ENCODE measurements around the gene PKD1L1. TPM values are rescaled to one million over a fixed set of nuclear protein-coding genes. Genes with fewer than 3 reads are reported as not detected.
"Not testable (repeated sequence)": the region's sequence is repeated elsewhere in the genome, so short reads cannot be mapped to it uniquely, and the experiment has no call there.

PKD1L1 gene
- total RNA-seq, 3 donors from 2014 or later (not counting 1 experiment from before 2014, with no cell fraction given), result 0.33 to 0.48 (median 0.38) TPM

DNA sequence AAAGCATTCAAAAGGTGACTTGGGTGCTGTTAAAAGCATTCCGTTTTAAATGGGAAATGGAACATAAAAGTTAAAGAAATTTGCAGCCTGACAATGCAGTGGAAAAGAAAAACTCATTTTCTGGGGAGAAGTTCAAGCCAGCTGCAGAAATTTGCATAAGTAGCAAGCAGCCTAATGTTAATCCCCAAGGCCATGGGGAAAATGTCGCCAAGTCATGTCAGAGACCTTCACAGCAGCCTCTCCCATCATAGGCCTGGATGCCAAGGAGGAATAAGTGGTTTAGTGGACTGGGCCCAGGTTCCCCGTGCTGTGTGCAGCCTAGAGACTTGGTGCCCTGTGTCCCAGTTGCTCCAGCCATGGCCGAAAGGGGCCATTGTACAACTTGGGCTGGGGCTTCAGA, 154.2 kb downstream of the PKD1L1 start:
- Mint-ChIP-seq H3K4me1 (no peaks in the 10 kb centered on the region), H3K27me3 (ENCODE audit: low read depth in 2 of 2) (peaks cover 0 to 2% of the 10 kb centered on the region in 2 donors), H3K4me3 (no peak overlapping the region), H3K27ac (no peak overlapping the region), H3K9me3 (no peaks in the 10 kb centered on the region), H3K36me3 (no peaks in the 10 kb centered on the region)
- intact Hi-C loops (cut with micrococcal nuclease), result no loop called here
- DNase-seq, result no peak
- Histone ChIP-seq H3K36me3 (ENCODE audit: control insufficient read depth, insufficient read depth, low read length) (no peaks in the 10 kb centered on the region), H3K4me3 (ENCODE audit: low read length) (no peak overlapping the region), H3K27ac (ENCODE audit: low read length) (no peak overlapping the region), H3K27me3 (ENCODE audit: control insufficient read depth, insufficient read depth, low read length) (no peaks in the 10 kb centered on the region), H3K4me1 (ENCODE audit: control insufficient read depth, insufficient read depth, low read length) (no peaks in the 10 kb centered on the region), H3K9me3 (ENCODE audit: control insufficient read depth, insufficient read depth, low read length) (no peaks in the 10 kb centered on the region)
- TF ChIP-seq, protein P1, sequence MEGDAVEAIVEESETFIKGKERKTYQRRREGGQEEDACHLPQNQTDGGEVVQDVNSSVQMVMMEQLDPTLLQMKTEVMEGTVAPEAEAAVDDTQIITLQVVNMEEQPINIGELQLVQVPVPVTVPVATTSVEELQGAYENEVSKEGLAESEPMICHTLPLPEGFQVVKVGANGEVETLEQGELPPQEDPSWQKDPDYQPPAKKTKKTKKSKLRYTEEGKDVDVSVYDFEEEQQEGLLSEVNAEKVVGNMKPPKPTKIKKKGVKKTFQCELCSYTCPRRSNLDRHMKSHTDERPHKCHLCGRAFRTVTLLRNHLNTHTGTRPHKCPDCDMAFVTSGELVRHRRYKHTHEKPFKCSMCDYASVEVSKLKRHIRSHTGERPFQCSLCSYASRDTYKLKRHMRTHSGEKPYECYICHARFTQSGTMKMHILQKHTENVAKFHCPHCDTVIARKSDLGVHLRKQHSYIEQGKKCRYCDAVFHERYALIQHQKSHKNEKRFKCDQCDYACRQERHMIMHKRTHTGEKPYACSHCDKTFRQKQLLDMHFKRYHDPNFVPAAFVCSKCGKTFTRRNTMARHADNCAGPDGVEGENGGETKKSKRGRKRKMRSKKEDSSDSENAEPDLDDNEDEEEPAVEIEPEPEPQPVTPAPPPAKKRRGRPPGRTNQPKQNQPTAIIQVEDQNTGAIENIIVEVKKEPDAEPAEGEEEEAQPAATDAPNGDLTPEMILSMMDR (IDR thresholded peaks at IDR 0.05), result no peak
- no peak for ATAC-seq
- 64% methylated on average over 4 of the region's 4 CpGs for WGBS (ENCODE audit: insufficient coverage)

DNA sequence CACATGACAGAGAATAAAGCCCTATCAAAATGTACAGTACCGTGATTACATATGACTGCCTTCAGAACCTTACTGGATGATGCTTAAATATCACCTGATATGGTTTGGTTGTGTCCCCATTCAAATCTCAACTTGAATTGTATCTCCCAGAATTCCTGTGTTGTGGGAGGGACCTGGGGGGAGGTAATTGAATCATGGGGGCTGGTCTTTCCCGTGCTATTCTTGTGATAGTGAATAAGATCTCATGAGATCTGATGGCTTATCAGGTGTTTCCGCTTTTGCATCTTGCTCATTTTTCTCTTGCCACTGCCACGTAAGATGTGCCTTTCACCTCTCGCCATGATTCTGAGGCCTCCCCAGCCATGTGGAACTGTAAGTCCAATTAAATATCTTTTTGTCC, 155.1 kb downstream of the PKD1L1 start:
- 54% methylated on average over 5 of the region's 5 CpGs for WGBS (ENCODE audit: insufficient coverage)
- H3K27ac Mint-ChIP-seq; intact Hi-C loops (cut with micrococcal nuclease); H3K4me3 Mint-ChIP-seq; H3K36me3 ChIP-seq (ENCODE audit: control insufficient read depth, insufficient read depth, low read length); H3K9me3 Mint-ChIP-seq; ATAC-seq; H3K4me1 ChIP-seq (ENCODE audit: control insufficient read depth, insufficient read depth, low read length); H3K27me3 Mint-ChIP-seq (ENCODE audit: low read depth in 2 of 2); H3K4me3 ChIP-seq (ENCODE audit: low read length); DNase-seq; H3K36me3 Mint-ChIP-seq; H3K27ac ChIP-seq (ENCODE audit: low read length); H3K27me3 ChIP-seq (ENCODE audit: control insufficient read depth, insufficient read depth, low read length); H3K4me1 Mint-ChIP-seq; H3K9me3 ChIP-seq (ENCODE audit: control insufficient read depth, insufficient read depth, low read length): not testable (repeated sequence)

DNA sequence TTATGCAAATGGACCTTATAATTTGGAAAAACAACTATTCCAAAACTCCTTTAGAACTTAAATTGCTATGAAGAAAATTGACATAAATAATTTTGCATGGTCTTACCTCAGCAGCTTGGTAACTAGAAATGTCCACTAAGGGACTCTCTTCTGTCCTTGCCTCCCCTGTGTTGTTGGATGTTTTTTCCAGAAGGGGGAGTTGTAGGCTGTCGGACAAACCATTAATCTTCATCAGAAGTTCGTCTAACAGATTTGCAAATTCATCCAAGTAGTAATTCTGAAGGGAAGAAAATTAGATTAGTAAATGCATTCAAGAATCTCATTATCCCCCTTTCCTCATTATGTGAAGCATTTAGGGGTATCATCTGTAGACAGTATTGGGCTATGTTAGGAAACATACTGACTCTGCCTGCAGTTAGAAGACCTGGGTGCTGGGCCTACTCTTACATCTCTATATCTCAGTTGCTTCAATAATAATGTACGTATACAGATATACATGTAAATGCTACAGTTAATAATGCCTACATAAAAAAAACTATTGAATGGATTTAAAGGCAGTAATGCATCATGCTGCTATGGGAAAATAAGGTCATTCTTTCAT, 155.6 kb downstream of the PKD1L1 start:
- TF ChIP-seq, protein P1 (IDR thresholded peaks at IDR 0.05), result no peak
- WGBS (ENCODE audit: insufficient coverage), result 75% methylated on average over 1 of the region's 3 CpGs
- no peak overlapping the region for H3K27ac ChIP-seq (ENCODE audit: low read length)

DNA sequence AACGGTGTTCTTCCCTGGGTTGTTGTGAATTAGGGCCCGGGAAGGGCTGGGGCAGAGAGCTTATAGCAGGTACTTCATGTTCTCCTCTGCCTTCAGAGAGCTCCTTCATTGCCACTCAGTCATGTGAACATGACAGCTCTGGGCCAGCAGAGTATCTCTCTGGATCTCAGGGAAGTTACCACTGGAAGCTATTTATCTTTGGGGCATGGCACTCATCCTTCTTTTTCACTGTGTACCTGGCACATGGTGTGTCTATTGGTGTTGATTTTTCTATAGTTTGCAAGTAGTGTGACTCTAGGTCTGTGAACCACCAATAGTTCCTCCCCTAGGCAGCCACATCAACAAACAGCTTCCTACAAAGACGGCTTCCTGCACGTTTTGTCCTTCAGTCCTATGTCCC, 156.6 kb downstream of the PKD1L1 start:
- intact Hi-C loops (cut with micrococcal nuclease), result no loop called here
- H3K4me1 Mint-ChIP-seq, result no peaks in the 10 kb centered on the region

More for the DNA sequence above, 155.6 kb downstream of the PKD1L1 start:
- intact Hi-C loops (cut with micrococcal nuclease), result no loop called here
- H3K9me3 ChIP-seq (ENCODE audit: control insufficient read depth, insufficient read depth, low read length), result no peaks in the 10 kb centered on the region
- H3K36me3 ChIP-seq (ENCODE audit: control insufficient read depth, insufficient read depth, low read length), result no peaks in the 10 kb centered on the region
- no peak overlapping the region for H3K4me3 ChIP-seq (ENCODE audit: low read length)
- ATAC-seq (no peak), DNase-seq (no peak)
- H3K4me3 Mint-ChIP-seq, result no peak overlapping the region
- no peaks in the 10 kb centered on the region for H3K27me3 ChIP-seq (ENCODE audit: control insufficient read depth, insufficient read depth, low read length)
- no peaks in the 10 kb centered on the region for H3K9me3 Mint-ChIP-seq
- no peaks in the 10 kb centered on the region for H3K4me1 ChIP-seq (ENCODE audit: control insufficient read depth, insufficient read depth, low read length)
- H3K27ac Mint-ChIP-seq, result no peak overlapping the region
- H3K4me1 Mint-ChIP-seq, result no peaks in the 10 kb centered on the region
- no peaks in the 10 kb centered on the region for H3K36me3 Mint-ChIP-seq
- peaks cover 0 to 2% of the 10 kb centered on the region in 2 donors for H3K27me3 Mint-ChIP-seq (ENCODE audit: low read depth in 2 of 2)

More for the DNA sequence above, 156.6 kb downstream of the PKD1L1 start:
- Histone ChIP-seq H3K27me3 (ENCODE audit: control insufficient read depth, insufficient read depth, low read length) (no peaks in the 10 kb centered on the region), H3K4me1 (ENCODE audit: control insufficient read depth, insufficient read depth, low read length) (no peaks in the 10 kb centered on the region), H3K27ac (ENCODE audit: low read length) (no peak overlapping the region), H3K9me3 (ENCODE audit: control insufficient read depth, insufficient read depth, low read length) (no peaks in the 10 kb centered on the region), H3K36me3 (ENCODE audit: control insufficient read depth, insufficient read depth, low read length) (no peaks in the 10 kb centered on the region), H3K4me3 (ENCODE audit: low read length) (no peak overlapping the region)
- no peak overlapping the region for H3K4me3 Mint-ChIP-seq
- 88% methylated on average over 4 of the region's 4 CpGs for WGBS (ENCODE audit: insufficient coverage)
- TF ChIP-seq, protein P1 (IDR thresholded peaks at IDR 0.05), result no peak
- H3K27ac Mint-ChIP-seq, result no peak overlapping the region
- no peaks in the 10 kb centered on the region for H3K9me3 Mint-ChIP-seq
- no peaks in the 10 kb centered on the region for H3K36me3 Mint-ChIP-seq
- peaks cover 0 to 2% of the 10 kb centered on the region in 2 donors for H3K27me3 Mint-ChIP-seq (ENCODE audit: low read depth in 2 of 2)
- no peak for DNase-seq
- ATAC-seq, result no peak
